ENCODE measurements around the gene ABCA7.
"Not testable (repeated sequence)": the region's sequence is repeated elsewhere in the genome, so short reads cannot be mapped to it uniquely, and the experiment has no call there.

ABCA7 gene

GRCh38 chr19:1113030-1113985, 73.4 kb downstream of the ABCA7 start:
- H4K20me1 ChIP-seq (ENCODE audit: insufficient read depth): no peaks in the 10 kb centered on the region
- no peak overlapping the region for H3K27ac ChIP-seq
- H2AFZ ChIP-seq (ENCODE audit: low read depth): no peak overlapping the region
- H3K9ac ChIP-seq: no peak overlapping the region
- no peaks in the 10 kb centered on the region for H3K79me2 ChIP-seq (ENCODE audit: insufficient read depth, low read depth)
- peak; percentile 42; the same call in 1 of the 2 replicates for TF ChIP-seq CTCF (conservative IDR thresholded peaks at IDR 0.05; ENCODE audit: low read depth, low read length)
- no peaks in the 10 kb centered on the region for H3K27me3 ChIP-seq (ENCODE audit: insufficient read depth, low read depth)
- H3K4me1 ChIP-seq (ENCODE audit: low read depth, poor library complexity, severe bottlenecking): no peaks in the 10 kb centered on the region
- no peaks in the 10 kb centered on the region for H3K36me3 ChIP-seq (ENCODE audit: insufficient read depth)
- H3K4me2 ChIP-seq: no peak overlapping the region
- H3K4me3 ChIP-seq (IDR thresholded peaks at IDR 0.05; ENCODE audit: insufficient read depth, low read depth, low read length): no peak overlapping the region

DNA sequence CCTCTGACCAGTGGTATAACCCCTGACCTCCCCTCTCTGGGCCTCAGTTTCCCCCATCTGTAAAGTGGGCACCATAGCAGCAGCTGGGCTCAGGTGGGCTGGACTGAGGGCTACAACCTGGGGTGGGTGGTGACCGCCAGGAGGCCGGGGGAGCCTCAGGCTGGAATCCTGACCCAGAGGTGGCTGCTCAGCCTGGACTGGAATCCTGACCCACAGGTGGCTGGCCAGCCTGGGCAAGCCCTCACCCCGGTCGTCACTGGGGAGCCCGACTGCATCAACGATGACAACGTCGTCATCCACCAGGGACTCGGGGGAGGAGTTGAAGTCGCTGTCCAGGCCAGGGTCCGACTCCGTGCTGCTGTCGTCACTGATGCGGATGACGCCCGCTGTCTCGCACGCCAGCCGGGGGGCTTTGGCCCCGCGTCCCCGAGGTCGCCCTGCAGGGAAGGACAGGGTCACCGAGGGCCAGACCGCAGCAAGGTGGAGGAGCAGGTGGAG, 74.1 kb downstream of the ABCA7 start:
- no peaks in the 10 kb centered on the region for H3K79me2 ChIP-seq (ENCODE audit: insufficient read depth, low read depth)
- no peaks in the 10 kb centered on the region for H3K36me3 ChIP-seq (ENCODE audit: insufficient read depth)
- no peak for TF ChIP-seq CTCF (conservative IDR thresholded peaks at IDR 0.05; ENCODE audit: low read depth, low read length)
- no peak overlapping the region for H3K4me2 ChIP-seq
- no peaks in the 10 kb centered on the region for H3K27me3 ChIP-seq (ENCODE audit: insufficient read depth, low read depth)
- H3K27ac ChIP-seq: no peak overlapping the region
- no peak overlapping the region for H2AFZ ChIP-seq (ENCODE audit: low read depth)
- no peaks in the 10 kb centered on the region for H3K4me1 ChIP-seq (ENCODE audit: low read depth, poor library complexity, severe bottlenecking)
- no peaks in the 10 kb centered on the region for H4K20me1 ChIP-seq (ENCODE audit: insufficient read depth)
- no peak overlapping the region for H3K4me3 ChIP-seq (IDR thresholded peaks at IDR 0.05; ENCODE audit: insufficient read depth, low read depth, low read length)
- H3K9ac ChIP-seq: no peak overlapping the region

- H3K27ac ChIP-seq; H3K4me1 ChIP-seq (ENCODE audit: low read depth, poor library complexity, severe bottlenecking); H3K79me2 ChIP-seq (ENCODE audit: insufficient read depth, low read depth); H3K36me3 ChIP-seq (ENCODE audit: insufficient read depth); H3K27me3 ChIP-seq (ENCODE audit: insufficient read depth, low read depth); H2AFZ ChIP-seq (ENCODE audit: low read depth); H4K20me1 ChIP-seq (ENCODE audit: insufficient read depth); H3K9ac ChIP-seq; H3K4me2 ChIP-seq; H3K4me3 ChIP-seq (IDR thresholded peaks at IDR 0.05; ENCODE audit: insufficient read depth, low read depth, low read length): not testable (repeated sequence)
Observed at GRCh38 chr19:1114728-1115127, 74.8 kb downstream of the ABCA7 start.

Data from KMS-11 (cell line).